B cell (primary cell): ENCODE measurements around the gene PIM2.
"Not testable (repeated sequence)": the region's sequence is repeated elsewhere in the genome, so short reads cannot be mapped to it uniquely, and the experiment has no call there.

ENCODE experiments used
- CTCF ChIP-seq: fragments of 200-600 bp; IDR thresholded peaks from one replicate; pipeline ENCODE4 v1.8.0; 2022; ENCODE audit warnings: antibody characterized with exemption, mild to moderate bottlenecking
- EZH2 ChIP-seq: IDR thresholded peaks from 2 replicates; pipeline ENCODE4 v1.6.1; 2012; ENCODE audit warnings: borderline replicate concordance, low read depth, mild to moderate bottlenecking, moderate library complexity, low read length; ENCODE audit not compliant: insufficient read depth, poor library complexity, severe bottlenecking

GRCh38 chrX:48886586-48886985 lies 32.2 kb downstream of the PIM2 start:
- TF ChIP-seq CTCF, EZH2: not testable (repeated sequence)
